Mononuclear cell (primary cell): ENCODE results near the gene FAM131A. TPM values are rescaled to one million over a fixed set of nuclear protein-coding genes. Genes with fewer than 3 reads are reported as not detected.

Source experiments
- H3K27me3 ChIP-seq: 2 replicates; pipeline ENCODE4 v1.6.0; 2011; ENCODE audit warnings: low read length, control low read depth; ENCODE audit not compliant: insufficient read depth
- H3K4me1 ChIP-seq: 2 replicates; pipeline ENCODE4 v1.5.1; 2011; ENCODE audit warnings: mild to moderate bottlenecking, low read length, control low read depth; ENCODE audit not compliant: insufficient read depth
- H3K4me3 ChIP-seq: 2 replicates; pipeline ENCODE4 v1.5.1; 2011; ENCODE audit warnings: mild to moderate bottlenecking, low read length, moderate library complexity
- H3K9me3 ChIP-seq: 2 replicates; pipeline ENCODE4 v1.5.1; 2011; ENCODE audit warnings: low read depth, mild to moderate bottlenecking, control low read depth, low read length
- total RNA-seq: library from RNA; depleted of rRNA; stranded (reverse); fragments of >200 nt; gene quantifications from one replicate; pipeline ENCODE4 v1.2.3, GENCODE V29; 2012

The FAM131A gene
- total RNA-seq, 1 donor = 5.7 TPM

DNA sequence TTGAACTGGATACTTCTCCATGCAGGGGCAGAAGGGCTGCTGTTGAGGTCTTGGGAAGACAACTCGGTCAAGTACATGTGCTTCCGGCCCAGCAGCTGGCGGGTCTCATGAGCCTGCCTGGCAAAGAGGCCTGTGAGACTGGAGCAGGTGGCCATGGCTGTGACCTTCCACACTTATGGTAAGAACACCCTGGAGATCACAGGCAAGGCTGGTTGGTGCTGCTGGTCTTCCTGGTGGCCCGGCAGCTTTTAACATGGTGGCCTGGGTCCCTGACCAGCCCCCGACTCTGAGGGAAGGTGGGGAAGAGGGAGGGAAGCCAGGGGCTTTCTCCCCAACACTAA, 57.9 kb downstream of the FAM131A start:
- no peaks in the 10 kb centered on the region for H3K9me3 ChIP-seq
- no peak overlapping the region for H3K4me3 ChIP-seq
- no peaks in the 10 kb centered on the region for H3K4me1 ChIP-seq
- no peaks in the 10 kb centered on the region for H3K27me3 ChIP-seq

Other genes starting within 250 kb of the FAM131A start
- gene HTR3E, start 240.5 kb upstream of the FAM131A start, total RNA-seq = not detected
- 41.0 TPM for gene EIF2B5, start 202.2 kb upstream of the FAM131A start, total RNA-seq
- 18.3 TPM for gene DVL3, start 182.2 kb upstream of the FAM131A start, total RNA-seq
- 167 TPM for gene AP2M1, start 162.7 kb upstream of the FAM131A start, total RNA-seq
- 39.7 TPM for gene ABCF3, start 151.4 kb upstream of the FAM131A start, total RNA-seq
- gene VWA5B2, start 108.0 kb upstream of the FAM131A start, total RNA-seq = under 0.01 TPM
- 14.0 TPM for gene ALG3, start 88.6 kb upstream of the FAM131A start, total RNA-seq
- gene EEF1AKMT4, start 87.9 kb upstream of the FAM131A start, total RNA-seq = 0.52 TPM
- not detected for gene CAMK2N2, start 76.0 kb upstream of the FAM131A start, total RNA-seq
- gene ECE2, start 61.6 kb upstream of the FAM131A start, total RNA-seq = not detected
- 119 TPM for gene PSMD2, start 38.4 kb upstream of the FAM131A start, total RNA-seq
- 114 TPM for gene EIF4G1, start 23.0 kb upstream of the FAM131A start, total RNA-seq
- gene CLCN2, start 24.0 kb downstream of the FAM131A start, total RNA-seq = 0.63 TPM
- gene POLR2H, start 24.1 kb downstream of the FAM131A start, total RNA-seq = 19.0 TPM
- not detected for gene THPO, start 40.6 kb downstream of the FAM131A start, total RNA-seq
- gene CHRD, start 42.5 kb downstream of the FAM131A start, total RNA-seq = 0.31 TPM
- gene EPHB3, start 224.2 kb downstream of the FAM131A start, total RNA-seq = 1.6 TPM